Neural cell (in vitro differentiated cells): ENCODE data around the gene CDH8. TPM values are rescaled to one million over a fixed set of nuclear protein-coding genes. Genes with fewer than 3 reads are reported as not detected.

Experiments used
- H2AFZ ChIP-seq: fragments of 200-600, 300-800 bp; sonication (generic), shearing (Covaris generic); 2 replicates; pipeline ENCODE4 v1.6.0; 2014; ENCODE audit warnings: low read depth, mild to moderate bottlenecking, antibody characterized with exemption, low read length, moderate library complexity
- H3F3A ChIP-seq: fragments of 200-600 bp; shearing (Covaris generic); 2 replicates; pipeline ENCODE4 v1.6.1; 2016; ENCODE audit warnings: mild to moderate bottlenecking, moderate library complexity, mixed read lengths, antibody characterized with exemption, low read length; ENCODE audit not compliant: insufficient read depth, poor library complexity, severe bottlenecking
- H3K27ac ChIP-seq: fragments of 200-600, 300-800 bp; sonication (generic), shearing (Covaris generic); 2 replicates; pipeline ENCODE4 v1.5.1; 2014; ENCODE audit warnings: mild to moderate bottlenecking, low read length, moderate library complexity
- H3K27me3 ChIP-seq: fragments of 300-800, 200-600 bp; sonication (generic), shearing (Covaris generic); 2 replicates; pipeline ENCODE4 v1.6.0; 2014; ENCODE audit warnings: mild to moderate bottlenecking, low read depth, low read length, moderate library complexity; ENCODE audit not compliant: insufficient read depth
- H3K36me3 ChIP-seq: fragments of 300-800, 200-600 bp; sonication (generic), shearing (Covaris generic); 2 replicates; pipeline ENCODE4 v1.5.1; 2014; ENCODE audit warnings: mild to moderate bottlenecking, antibody characterized with exemption, low read length, moderate library complexity; ENCODE audit not compliant: insufficient read depth
- H3K4me2 ChIP-seq: fragments of 300-800, 200-600 bp; sonication (generic), shearing (Covaris generic); 2 replicates; pipeline ENCODE4 v1.6.0; 2014; ENCODE audit warnings: mild to moderate bottlenecking, low read length
- H3K4me3 ChIP-seq: fragments of 300-800, 200-600 bp; sonication (generic), shearing (Covaris generic); 2 replicates; pipeline ENCODE4 v1.5.1; 2014; ENCODE audit warnings: mild to moderate bottlenecking, low read length, moderate library complexity
- H3K79me2 ChIP-seq: fragments of 200-600 bp; shearing (Covaris generic); replicated peaks from 2 replicates; pipeline ENCODE4 v1.6.0; 2014; ENCODE audit warnings: mild to moderate bottlenecking, low read length, moderate library complexity; ENCODE audit not compliant: insufficient read depth
- H3K9ac ChIP-seq: fragments of 300-800, 200-600 bp; sonication (generic), shearing (Covaris generic); 2 replicates; pipeline ENCODE4 v1.6.1; 2016; ENCODE audit warnings: mild to moderate bottlenecking, low read length, mixed read lengths
- H3K9me2 ChIP-seq: fragments of 200-600 bp; shearing (Covaris generic); 2 replicates; pipeline ENCODE4 v1.6.1; 2016; ENCODE audit warnings: mild to moderate bottlenecking, low read length, mixed read lengths; ENCODE audit not compliant: insufficient read depth
- H3K9me3 ChIP-seq: fragments of 200-600, 300-800 bp; sonication (generic), shearing (Covaris generic); 2 replicates; pipeline ENCODE4 v1.6.1; 2016; ENCODE audit warnings: mild to moderate bottlenecking, mixed run types, low read length, moderate library complexity, mixed read lengths
- H4K20me1 ChIP-seq: fragments of 200-600 bp; shearing (Covaris generic); 2 replicates; pipeline ENCODE4 v1.6.1; 2016; ENCODE audit warnings: mild to moderate bottlenecking, mixed run types; ENCODE audit not compliant: insufficient read depth
- EP300 ChIP-seq: fragments of 450-650 bp; conservative IDR thresholded peaks from 2 replicates; pipeline ENCODE4 v1.6.1; 2014; ENCODE audit warnings: antibody characterized with exemption, mild to moderate bottlenecking, moderate library complexity; ENCODE audit not compliant: poor library complexity, severe bottlenecking
- EZH2 ChIP-seq: fragments of 200-600, 300-800 bp; shearing (Covaris generic), sonication (generic); IDR thresholded peaks from 2 replicates; pipeline ENCODE4 v1.6.1; 2014; ENCODE audit warnings: antibody characterized with exemption, low read length, borderline replicate concordance, mild to moderate bottlenecking; ENCODE audit not compliant: insufficient read depth, poor library complexity, severe bottlenecking
- MXI1 ChIP-seq: fragments of 450-650 bp; conservative IDR thresholded peaks from 2 replicates; pipeline ENCODE4 v1.6.1; 2014; ENCODE audit warnings: antibody characterized with exemption, mild to moderate bottlenecking; ENCODE audit not compliant: poor library complexity, severe bottlenecking
- POLR2AphosphoS5 ChIP-seq: IDR thresholded peaks from 2 replicates; pipeline ENCODE4 v1.6.1; 2012
- RAD21 ChIP-seq: fragments of 450-650 bp; conservative IDR thresholded peaks from 2 replicates; pipeline ENCODE4 v1.6.1; 2014; ENCODE audit warnings: antibody characterized with exemption, mild to moderate bottlenecking, moderate library complexity
- SMC3 ChIP-seq: fragments of 450-650 bp; conservative IDR thresholded peaks from 2 replicates; pipeline ENCODE4 v1.6.1; 2014; ENCODE audit warnings: antibody characterized with exemption, mild to moderate bottlenecking, moderate library complexity; ENCODE audit not compliant: poor library complexity
- TAF1 ChIP-seq: IDR thresholded peaks from 2 replicates; pipeline ENCODE4 v1.6.1; 2012; ENCODE audit warnings: low read depth
- polyA plus RNA-seq: library from polyadenylated mRNA; depleted of rRNA; stranded (reverse); fragments of >200 nt; gene quantifications from 2 replicates; pipeline ENCODE4 v1.2.3, GENCODE V29; 2014
- TF ChIP-seq, protein P1 (sequence below): fragments of 450-650 bp; IDR thresholded peaks from 2 replicates; pipeline ENCODE4 v1.5.1; 2014; ENCODE audit warnings: antibody characterized with exemption, mild to moderate bottlenecking, moderate library complexity; ENCODE audit not compliant: poor library complexity, severe bottlenecking
- TF ChIP-seq, protein P2 (sequence below): IDR thresholded peaks from 2 replicates; pipeline ENCODE4 v1.6.1; 2012; ENCODE audit warnings: borderline replicate concordance

CDH8 gene
- polyA plus RNA-seq, 1 donor from 2014 or later, result 5.0 TPM

DNA sequence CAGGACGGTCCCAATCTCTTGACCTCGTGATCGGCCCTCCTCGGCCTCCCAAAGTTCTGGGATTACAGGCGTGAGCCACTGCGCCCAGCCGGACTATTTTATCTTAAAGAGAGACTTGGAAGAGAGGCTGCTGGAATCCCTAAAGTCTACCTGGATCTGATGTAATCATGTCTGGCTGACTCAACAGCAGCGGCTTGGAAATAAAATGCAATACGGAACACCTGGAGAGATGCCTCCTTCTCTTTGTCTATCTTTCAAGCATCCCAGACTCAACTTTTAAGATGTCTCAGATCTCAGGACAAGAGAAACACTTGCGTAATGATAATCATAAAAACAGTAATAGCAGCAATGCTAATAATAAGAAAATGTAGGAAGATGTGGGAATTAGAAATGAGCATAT is 95.6 kb downstream of the CDH8 start:
- Histone ChIP-seq H4K20me1 (no peaks in the 10 kb centered on the region), H3K4me3 (no peak overlapping the region), H3K9ac (no peak overlapping the region), H2AFZ (no peak overlapping the region), H3K27ac (no peak overlapping the region), H3F3A (no peaks in the 10 kb centered on the region), H3K4me2 (no peak overlapping the region), H3K9me3 (no peaks in the 10 kb centered on the region), H3K9me2 (no peaks in the 10 kb centered on the region), H3K36me3 (no peaks in the 10 kb centered on the region), H3K79me2 (no peaks in the 10 kb centered on the region), H3K27me3 (no peaks in the 10 kb centered on the region)
- TF ChIP-seq POLR2AphosphoS5, result no peak
- no peak for TF ChIP-seq EZH2
- no peak for TF ChIP-seq EP300
- TF ChIP-seq, protein P1, sequence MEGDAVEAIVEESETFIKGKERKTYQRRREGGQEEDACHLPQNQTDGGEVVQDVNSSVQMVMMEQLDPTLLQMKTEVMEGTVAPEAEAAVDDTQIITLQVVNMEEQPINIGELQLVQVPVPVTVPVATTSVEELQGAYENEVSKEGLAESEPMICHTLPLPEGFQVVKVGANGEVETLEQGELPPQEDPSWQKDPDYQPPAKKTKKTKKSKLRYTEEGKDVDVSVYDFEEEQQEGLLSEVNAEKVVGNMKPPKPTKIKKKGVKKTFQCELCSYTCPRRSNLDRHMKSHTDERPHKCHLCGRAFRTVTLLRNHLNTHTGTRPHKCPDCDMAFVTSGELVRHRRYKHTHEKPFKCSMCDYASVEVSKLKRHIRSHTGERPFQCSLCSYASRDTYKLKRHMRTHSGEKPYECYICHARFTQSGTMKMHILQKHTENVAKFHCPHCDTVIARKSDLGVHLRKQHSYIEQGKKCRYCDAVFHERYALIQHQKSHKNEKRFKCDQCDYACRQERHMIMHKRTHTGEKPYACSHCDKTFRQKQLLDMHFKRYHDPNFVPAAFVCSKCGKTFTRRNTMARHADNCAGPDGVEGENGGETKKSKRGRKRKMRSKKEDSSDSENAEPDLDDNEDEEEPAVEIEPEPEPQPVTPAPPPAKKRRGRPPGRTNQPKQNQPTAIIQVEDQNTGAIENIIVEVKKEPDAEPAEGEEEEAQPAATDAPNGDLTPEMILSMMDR, result no peak
- TF ChIP-seq RAD21, result no peak
- TF ChIP-seq, protein P2, sequence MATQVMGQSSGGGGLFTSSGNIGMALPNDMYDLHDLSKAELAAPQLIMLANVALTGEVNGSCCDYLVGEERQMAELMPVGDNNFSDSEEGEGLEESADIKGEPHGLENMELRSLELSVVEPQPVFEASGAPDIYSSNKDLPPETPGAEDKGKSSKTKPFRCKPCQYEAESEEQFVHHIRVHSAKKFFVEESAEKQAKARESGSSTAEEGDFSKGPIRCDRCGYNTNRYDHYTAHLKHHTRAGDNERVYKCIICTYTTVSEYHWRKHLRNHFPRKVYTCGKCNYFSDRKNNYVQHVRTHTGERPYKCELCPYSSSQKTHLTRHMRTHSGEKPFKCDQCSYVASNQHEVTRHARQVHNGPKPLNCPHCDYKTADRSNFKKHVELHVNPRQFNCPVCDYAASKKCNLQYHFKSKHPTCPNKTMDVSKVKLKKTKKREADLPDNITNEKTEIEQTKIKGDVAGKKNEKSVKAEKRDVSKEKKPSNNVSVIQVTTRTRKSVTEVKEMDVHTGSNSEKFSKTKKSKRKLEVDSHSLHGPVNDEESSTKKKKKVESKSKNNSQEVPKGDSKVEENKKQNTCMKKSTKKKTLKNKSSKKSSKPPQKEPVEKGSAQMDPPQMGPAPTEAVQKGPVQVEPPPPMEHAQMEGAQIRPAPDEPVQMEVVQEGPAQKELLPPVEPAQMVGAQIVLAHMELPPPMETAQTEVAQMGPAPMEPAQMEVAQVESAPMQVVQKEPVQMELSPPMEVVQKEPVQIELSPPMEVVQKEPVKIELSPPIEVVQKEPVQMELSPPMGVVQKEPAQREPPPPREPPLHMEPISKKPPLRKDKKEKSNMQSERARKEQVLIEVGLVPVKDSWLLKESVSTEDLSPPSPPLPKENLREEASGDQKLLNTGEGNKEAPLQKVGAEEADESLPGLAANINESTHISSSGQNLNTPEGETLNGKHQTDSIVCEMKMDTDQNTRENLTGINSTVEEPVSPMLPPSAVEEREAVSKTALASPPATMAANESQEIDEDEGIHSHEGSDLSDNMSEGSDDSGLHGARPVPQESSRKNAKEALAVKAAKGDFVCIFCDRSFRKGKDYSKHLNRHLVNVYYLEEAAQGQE, result no peak
- no peak for TF ChIP-seq SMC3
- TF ChIP-seq MXI1, result no peak
- TF ChIP-seq TAF1, result no peak

DNA sequence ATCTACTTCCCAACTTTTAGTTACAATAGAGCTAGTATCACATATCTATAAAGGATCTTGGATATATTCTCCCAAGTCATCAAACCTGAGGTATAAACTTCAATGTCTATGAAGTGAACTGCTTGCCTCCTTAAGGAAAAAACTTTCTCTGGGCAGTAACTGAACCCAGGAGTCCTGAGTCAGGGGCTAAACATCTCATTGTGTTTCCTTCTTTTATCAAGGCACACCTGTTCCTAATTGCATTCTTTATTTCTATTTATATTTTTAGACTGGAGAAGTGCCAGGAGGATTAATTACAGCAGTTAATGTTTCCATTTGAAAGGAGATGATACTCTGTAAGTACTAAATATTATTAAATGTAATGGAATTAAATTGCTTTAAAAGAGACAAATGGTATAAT is 98.6 kb downstream of the CDH8 start:
- Histone ChIP-seq H3K27me3 (no peaks in the 10 kb centered on the region), H3F3A (no peaks in the 10 kb centered on the region), H3K9me2 (no peaks in the 10 kb centered on the region), H3K9me3 (no peaks in the 10 kb centered on the region), H3K9ac (no peak overlapping the region), H3K79me2 (no peaks in the 10 kb centered on the region), H2AFZ (no peak overlapping the region), H3K4me2 (no peak overlapping the region), H3K27ac (no peak overlapping the region), H3K36me3 (no peaks in the 10 kb centered on the region), H3K4me3 (no peak overlapping the region), H4K20me1 (no peaks in the 10 kb centered on the region)
- TF ChIP-seq RAD21 (no peak), POLR2AphosphoS5 (no peak), MXI1 (no peak), SMC3 (no peak)
- TF ChIP-seq, protein P2, result no peak
